Ishikawa (cell line): ENCODE data around the gene TSPAN5.

Experiments
- CEBPB ChIP-seq: IDR thresholded peaks from 2 replicates; pipeline ENCODE4 v1.6.1; 2012
- CREB1 ChIP-seq: IDR thresholded peaks from 2 replicates; pipeline ENCODE4 v1.6.1; 2012; ENCODE audit warnings: low read depth
- EGR1 ChIP-seq: IDR thresholded peaks from 2 replicates; pipeline ENCODE4 v1.6.1; 2012
- EP300 ChIP-seq: IDR thresholded peaks from 2 replicates; pipeline ENCODE4 v1.6.1; 2012; ENCODE audit warnings: borderline replicate concordance
- FOXM1 ChIP-seq: IDR thresholded peaks from 2 replicates; pipeline ENCODE4 v1.6.1; 2012; ENCODE audit warnings: low read depth, borderline replicate concordance
- MAX ChIP-seq: IDR thresholded peaks from 2 replicates; pipeline ENCODE4 v1.6.1; 2012
- NFIC ChIP-seq: IDR thresholded peaks from 2 replicates; pipeline ENCODE4 v1.6.1; 2012
- RAD21 ChIP-seq: IDR thresholded peaks from 2 replicates; pipeline ENCODE4 v1.6.1; 2012; ENCODE audit warnings: low read depth
- REST ChIP-seq: IDR thresholded peaks from 2 replicates; pipeline ENCODE4 v1.6.1; 2012; ENCODE audit warnings: low read depth, mild to moderate bottlenecking
- TAF1 ChIP-seq: IDR thresholded peaks from 2 replicates; pipeline ENCODE4 v1.6.1; 2012; ENCODE audit warnings: low read depth, mild to moderate bottlenecking
- TCF12 ChIP-seq: IDR thresholded peaks from 2 replicates; pipeline ENCODE4 v1.6.1; 2012; ENCODE audit warnings: low read depth
- TEAD4 ChIP-seq: IDR thresholded peaks from 2 replicates; pipeline ENCODE4 v1.6.1; 2012
- USF1 ChIP-seq: IDR thresholded peaks from 2 replicates; pipeline ENCODE4 v1.6.1; 2012
- YY1 ChIP-seq: IDR thresholded peaks from 2 replicates; pipeline ENCODE4 v1.6.1; 2012; ENCODE audit warnings: low read depth
- ZBTB7A ChIP-seq: IDR thresholded peaks from 2 replicates; pipeline ENCODE4 v1.6.1; 2012; ENCODE audit warnings: low read depth

TSPAN5 gene

GRCh38 chr4:98448908-98449307 lies 209.5 kb downstream of the TSPAN5 start:
- no peak for TF ChIP-seq CREB1
- no peak for TF ChIP-seq ZBTB7A
- no peak for TF ChIP-seq MAX
- TF ChIP-seq CEBPB, result no peak
- TF ChIP-seq USF1, result no peak
- no peak for TF ChIP-seq FOXM1
- no peak for TF ChIP-seq TCF12
- TF ChIP-seq NFIC, result no peak
- no peak for TF ChIP-seq REST
- TF ChIP-seq TEAD4, result no peak
- TF ChIP-seq EGR1, result no peak
- TF ChIP-seq YY1, result no peak
- no peak for TF ChIP-seq TAF1
- no peak for TF ChIP-seq RAD21

- TF ChIP-seq REST (no peak), TCF12 (no peak), MAX (no peak), CEBPB (no peak), FOXM1 (no peak), EP300 (no peak), TAF1 (no peak), NFIC (no peak), USF1 (no peak), ZBTB7A (no peak), RAD21 (no peak), EGR1 (no peak), TEAD4 (no peak), YY1 (no peak), CREB1 (no peak)
Measured at GRCh38 chr4:98447648-98448047, 210.8 kb downstream of the TSPAN5 start.

- TF ChIP-seq TCF12 (no peak), REST (no peak), FOXM1 (no peak), ZBTB7A (no peak), CREB1 (no peak), TEAD4 (no peak), MAX (no peak)
Measured at GRCh38 chr4:98446499-98447375, 211.7 kb downstream of the TSPAN5 start.

GRCh38 chr4:98444371-98444770 lies 214.0 kb downstream of the TSPAN5 start:
- TF ChIP-seq TEAD4, result no peak
- TF ChIP-seq TAF1, result no peak
- TF ChIP-seq CREB1, result no peak
- TF ChIP-seq MAX, result no peak
- no peak for TF ChIP-seq FOXM1
- TF ChIP-seq YY1, result no peak
